T-helper 2 cell treated with Interferon-gamma antibody and Interleukin-4, amounts not matched to agents 5 μg/mL and 100 μg/mL, for 36 hours (primary cell): ENCODE results near the gene PIGU.
"Not testable (repeated sequence)": the region's sequence is repeated elsewhere in the genome, so short reads cannot be mapped to it uniquely, and the experiment has no call there.

Source experiments
- DNase-seq: peaks from one replicate; pipeline ENCODE4 v3.0.0; 2021; ENCODE audit warnings: low spot score
- H3K27ac Mint-ChIP-seq: one replicate; pipeline ENCODE4 v1.8.0; 2021; ENCODE audit warnings: mild to moderate bottlenecking, mixed read lengths
- H3K27me3 Mint-ChIP-seq: one replicate; pipeline ENCODE4 v1.8.0; 2021; ENCODE audit warnings: low read depth, mixed read lengths
- H3K36me3 Mint-ChIP-seq: one replicate; pipeline ENCODE4 v1.8.0; 2021; ENCODE audit warnings: low read depth, mixed read lengths
- H3K4me1 Mint-ChIP-seq: one replicate; pipeline ENCODE4 v1.8.0; 2021; ENCODE audit warnings: low read depth, mixed read lengths
- H3K4me3 Mint-ChIP-seq: one replicate; pipeline ENCODE4 v1.8.0; 2022; ENCODE audit warnings: mild to moderate bottlenecking, moderate library complexity, mixed read lengths
- H3K9me3 Mint-ChIP-seq: one replicate; pipeline ENCODE4 v1.8.0; 2021; ENCODE audit warnings: mixed read lengths

Gene PIGU

GRCh38 chr20:34532756-34533155 is 144.1 kb downstream of the PIGU start:
- Mint-ChIP-seq H3K4me3 (no peak overlapping the region), H3K27ac (no peak overlapping the region), H3K4me1 (no peaks in the 10 kb centered on the region), H3K36me3 (peaks cover 44% of the 10 kb centered on the region), H3K9me3 (no peaks in the 10 kb centered on the region), H3K27me3 (no peaks in the 10 kb centered on the region)
- DNase-seq, result no peak

- Mint-ChIP-seq H3K27ac (no peak overlapping the region), H3K9me3 (no peaks in the 10 kb centered on the region), H3K4me3 (no peak overlapping the region), H3K36me3 (peaks cover 48% of the 10 kb centered on the region), H3K4me1 (no peaks in the 10 kb centered on the region), H3K27me3 (no peaks in the 10 kb centered on the region)
- DNase-seq, result no peak
Measured at GRCh38 chr20:34532320-34532719, 144.6 kb downstream of the PIGU start.

GRCh38 chr20:34531608-34532265 is 145.2 kb downstream of the PIGU start:
- no peaks in the 10 kb centered on the region for H3K9me3 Mint-ChIP-seq
- H3K27ac Mint-ChIP-seq, result no peak overlapping the region
- no peak overlapping the region for H3K4me3 Mint-ChIP-seq
- no peaks in the 10 kb centered on the region for H3K27me3 Mint-ChIP-seq
- H3K4me1 Mint-ChIP-seq, result no peaks in the 10 kb centered on the region
- H3K36me3 Mint-ChIP-seq, result peaks cover 48% of the 10 kb centered on the region
- no peak for DNase-seq

- Mint-ChIP-seq H3K36me3 (peaks cover 44% of the 10 kb centered on the region), H3K4me3 (no peak overlapping the region), H3K27me3 (no peaks in the 10 kb centered on the region), H3K9me3 (no peaks in the 10 kb centered on the region), H3K4me1 (no peaks in the 10 kb centered on the region), H3K27ac (no peak overlapping the region)
- DNase-seq, result no peak
Measured at GRCh38 chr20:34530342-34530741, 146.6 kb downstream of the PIGU start.

GRCh38 chr20:34529742-34530141 is 147.2 kb downstream of the PIGU start:
- no peak for DNase-seq

GRCh38 chr20:34528921-34529297 is 148.0 kb downstream of the PIGU start:
- Mint-ChIP-seq H3K36me3 (peaks cover 43% of the 10 kb centered on the region), H3K27ac (no peak overlapping the region), H3K27me3 (no peaks in the 10 kb centered on the region), H3K4me3 (no peak overlapping the region), H3K9me3 (no peaks in the 10 kb centered on the region), H3K4me1 (no peaks in the 10 kb centered on the region)
- no peak for DNase-seq

More at GRCh38 chr20:34529742-34530141, 147.2 kb downstream of the PIGU start:
- Mint-ChIP-seq H3K4me3 (no peak overlapping the region), H3K9me3 (no peaks in the 10 kb centered on the region), H3K36me3 (peaks cover 46% of the 10 kb centered on the region), H3K27ac (no peak overlapping the region), H3K27me3 (no peaks in the 10 kb centered on the region), H3K4me1 (no peaks in the 10 kb centered on the region)

GRCh38 chr20:34527016-34527415 is 149.9 kb downstream of the PIGU start:
- Mint-ChIP-seq H3K27me3 (no peaks in the 10 kb centered on the region), H3K27ac (no peak overlapping the region), H3K9me3 (no peaks in the 10 kb centered on the region), H3K36me3 (peaks cover 47% of the 10 kb centered on the region), H3K4me3 (no peak overlapping the region), H3K4me1 (peaks cover 3% of the 10 kb centered on the region)
- DNase-seq, result no peak

GRCh38 chr20:34526466-34526865 is 150.4 kb downstream of the PIGU start:
- Mint-ChIP-seq H3K4me3 (no peak overlapping the region), H3K36me3 (peaks cover 47% of the 10 kb centered on the region), H3K27ac (no peak overlapping the region)

GRCh38 chr20:34525709-34526416 is 151.0 kb downstream of the PIGU start:
- no peak for DNase-seq
- H3K36me3 Mint-ChIP-seq, result peaks cover 45% of the 10 kb centered on the region
- H3K9me3 Mint-ChIP-seq, result no peaks in the 10 kb centered on the region
- peaks cover 4% of the 10 kb centered on the region for H3K4me1 Mint-ChIP-seq
- no peaks in the 10 kb centered on the region for H3K27me3 Mint-ChIP-seq
- H3K27ac Mint-ChIP-seq, result no peak overlapping the region
- no peak overlapping the region for H3K4me3 Mint-ChIP-seq

More at GRCh38 chr20:34526466-34526865, 150.4 kb downstream of the PIGU start:
- DNase-seq, result no peak
- Mint-ChIP-seq H3K9me3 (no peaks in the 10 kb centered on the region), H3K27me3 (no peaks in the 10 kb centered on the region), H3K4me1 (peaks cover 4% of the 10 kb centered on the region)

- Mint-ChIP-seq H3K9me3 (no peaks in the 10 kb centered on the region), H3K36me3 (peaks cover 42% of the 10 kb centered on the region), H3K4me3 (no peak overlapping the region), H3K27me3 (no peaks in the 10 kb centered on the region), H3K27ac (no peak overlapping the region), H3K4me1 (peaks cover 4% of the 10 kb centered on the region)
- no peak for DNase-seq
Measured at GRCh38 chr20:34525342-34525708, 151.6 kb downstream of the PIGU start.

GRCh38 chr20:34524426-34524825 is 152.5 kb downstream of the PIGU start:
- H3K4me1 Mint-ChIP-seq, result peaks cover 4% of the 10 kb centered on the region
- DNase-seq, result no peak
- H3K4me3 Mint-ChIP-seq, result no peak overlapping the region
- no peaks in the 10 kb centered on the region for H3K9me3 Mint-ChIP-seq
- no peaks in the 10 kb centered on the region for H3K27me3 Mint-ChIP-seq
- no peak overlapping the region for H3K27ac Mint-ChIP-seq
- peaks cover 39% of the 10 kb centered on the region for H3K36me3 Mint-ChIP-seq

GRCh38 chr20:34522969-34523871 is 153.7 kb downstream of the PIGU start:
- H3K27ac Mint-ChIP-seq, result no peak overlapping the region
- peaks cover 33% of the 10 kb centered on the region for H3K36me3 Mint-ChIP-seq
- H3K4me3 Mint-ChIP-seq, result no peak overlapping the region
- H3K4me1 Mint-ChIP-seq, result peaks cover 10% of the 10 kb centered on the region
- H3K27me3 Mint-ChIP-seq, result no peaks in the 10 kb centered on the region
- DNase-seq, result peak; percentile 13
- no peaks in the 10 kb centered on the region for H3K9me3 Mint-ChIP-seq

- H3K27me3 Mint-ChIP-seq, DNase-seq, H3K4me3 Mint-ChIP-seq, H3K9me3 Mint-ChIP-seq, H3K27ac Mint-ChIP-seq: not testable (repeated sequence)
- Mint-ChIP-seq H3K36me3 (peaks cover 18% of the 10 kb centered on the region), H3K4me1 (peaks cover 21% of the 10 kb centered on the region)
Measured at GRCh38 chr20:34519841-34520240, 157.1 kb downstream of the PIGU start.

- peaks cover 24% of the 10 kb centered on the region for H3K4me1 Mint-ChIP-seq
- H3K36me3 Mint-ChIP-seq, result peaks cover 18% of the 10 kb centered on the region
Measured at GRCh38 chr20:34518863-34519262, 158.0 kb downstream of the PIGU start.

More at GRCh38 chr20:34518863-34519262, 158.0 kb downstream of the PIGU start:
- not testable (repeated sequence) for H3K27ac Mint-ChIP-seq, H3K27me3 Mint-ChIP-seq, DNase-seq, H3K9me3 Mint-ChIP-seq, H3K4me3 Mint-ChIP-seq
